GM10248 (cell line): ENCODE data around the gene NKD2.
"Not testable (repeated sequence)": the region's sequence is repeated elsewhere in the genome, so short reads cannot be mapped to it uniquely, and the experiment has no call there.

Experiments used
- CTCF ChIA-PET: fragments of 300-600 bp; sonication (Branson Sonifier 250); formaldehyde crosslinking; extraction: SDS; loops from one replicate; lab custom pipeline; 2021; ENCODE audit warnings: antibody characterized with exemption; lab: Yijun Ruan, JAX
- POLR2A ChIA-PET: fragments of 350-650 bp; sonication (Branson Sonifier 250); formaldehyde crosslinking; extraction: SDS; loops from one replicate; lab custom pipeline; 2020; ENCODE audit warnings: antibody characterized with exemption; lab: Yijun Ruan, JAX
- DNase-seq: peaks from one replicate; pipeline ENCODE4 v3.0.0; 2012; ENCODE audit errors: extremely low spot score
- TF ChIP-seq, protein P1 (sequence below): IDR thresholded peaks from 2 replicates; pipeline ENCODE4 v1.5.1; 2012; ENCODE audit warnings: mild to moderate bottlenecking, low read depth; ENCODE audit errors: extremely low read depth, missing control alignments, control extremely low read depth

The NKD2 gene

GRCh38 chr5:1081519-1081918 is 72.9 kb downstream of the NKD2 start:
- DNase-seq = no peak
- TF ChIP-seq, protein P1, sequence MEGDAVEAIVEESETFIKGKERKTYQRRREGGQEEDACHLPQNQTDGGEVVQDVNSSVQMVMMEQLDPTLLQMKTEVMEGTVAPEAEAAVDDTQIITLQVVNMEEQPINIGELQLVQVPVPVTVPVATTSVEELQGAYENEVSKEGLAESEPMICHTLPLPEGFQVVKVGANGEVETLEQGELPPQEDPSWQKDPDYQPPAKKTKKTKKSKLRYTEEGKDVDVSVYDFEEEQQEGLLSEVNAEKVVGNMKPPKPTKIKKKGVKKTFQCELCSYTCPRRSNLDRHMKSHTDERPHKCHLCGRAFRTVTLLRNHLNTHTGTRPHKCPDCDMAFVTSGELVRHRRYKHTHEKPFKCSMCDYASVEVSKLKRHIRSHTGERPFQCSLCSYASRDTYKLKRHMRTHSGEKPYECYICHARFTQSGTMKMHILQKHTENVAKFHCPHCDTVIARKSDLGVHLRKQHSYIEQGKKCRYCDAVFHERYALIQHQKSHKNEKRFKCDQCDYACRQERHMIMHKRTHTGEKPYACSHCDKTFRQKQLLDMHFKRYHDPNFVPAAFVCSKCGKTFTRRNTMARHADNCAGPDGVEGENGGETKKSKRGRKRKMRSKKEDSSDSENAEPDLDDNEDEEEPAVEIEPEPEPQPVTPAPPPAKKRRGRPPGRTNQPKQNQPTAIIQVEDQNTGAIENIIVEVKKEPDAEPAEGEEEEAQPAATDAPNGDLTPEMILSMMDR = no peak
- CTCF ChIA-PET = no interaction called here
- POLR2A ChIA-PET = no interaction called here

DNA sequence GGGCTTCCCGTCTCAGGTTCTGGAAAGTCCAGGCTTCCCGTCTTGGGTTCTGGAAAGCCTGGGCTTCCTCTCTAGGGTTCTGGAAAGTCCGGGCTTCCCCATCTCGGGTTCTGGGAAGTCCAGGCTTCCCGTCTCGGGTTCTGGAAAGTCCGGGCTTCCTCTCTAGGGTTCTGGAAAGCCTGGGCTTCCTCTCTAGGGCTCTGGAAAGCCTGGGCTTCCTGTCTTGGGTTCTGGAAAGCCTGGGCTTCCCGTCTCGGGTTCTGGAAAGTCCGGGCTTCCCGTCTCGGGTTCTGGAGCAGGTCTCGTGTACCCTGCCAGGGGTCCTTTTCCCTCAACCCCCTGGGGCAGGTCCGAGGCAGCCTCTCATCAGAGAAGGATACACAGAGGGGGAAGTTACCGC is 74.4 kb downstream of the NKD2 start:
- CTCF ChIA-PET, POLR2A ChIA-PET, DNase-seq: not testable (repeated sequence)

- TF ChIP-seq, protein P1 = no peak
- ChIA-PET CTCF (no interaction called here), POLR2A (no interaction called here)
- DNase-seq = no peak
Observed at GRCh38 chr5:1083823-1084605, 75.4 kb downstream of the NKD2 start.

DNA sequence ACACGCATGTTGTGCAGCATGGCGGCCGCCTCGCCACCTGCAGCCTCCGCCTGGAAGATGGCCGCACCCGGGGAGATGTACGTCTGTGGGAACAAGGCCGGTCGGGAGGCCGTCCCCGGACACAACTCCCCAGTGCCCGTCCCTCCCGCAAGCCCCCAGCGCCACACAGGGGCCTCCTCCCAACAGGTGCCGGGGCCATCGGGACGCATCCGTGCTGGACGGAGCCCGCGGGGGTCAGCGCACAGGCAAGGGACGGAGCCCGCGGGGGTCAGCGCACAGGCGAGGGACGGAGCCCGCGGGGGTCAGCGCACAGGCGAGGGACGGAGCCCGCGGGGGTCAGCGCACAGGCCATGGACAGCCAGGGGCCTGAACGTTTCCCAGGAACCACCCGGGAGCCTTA is 76.8 kb downstream of the NKD2 start:
- POLR2A ChIA-PET = no interaction called here
- CTCF ChIA-PET = no interaction called here

GRCh38 chr5:1086137-1086536 is 77.5 kb downstream of the NKD2 start:
- DNase-seq = no peak
- ChIA-PET CTCF (no interaction called here), POLR2A (no interaction called here)
- TF ChIP-seq, protein P1 = no peak

More for the DNA sequence above, 76.8 kb downstream of the NKD2 start:
- TF ChIP-seq, protein P1 = no peak
- DNase-seq = no peak

DNA sequence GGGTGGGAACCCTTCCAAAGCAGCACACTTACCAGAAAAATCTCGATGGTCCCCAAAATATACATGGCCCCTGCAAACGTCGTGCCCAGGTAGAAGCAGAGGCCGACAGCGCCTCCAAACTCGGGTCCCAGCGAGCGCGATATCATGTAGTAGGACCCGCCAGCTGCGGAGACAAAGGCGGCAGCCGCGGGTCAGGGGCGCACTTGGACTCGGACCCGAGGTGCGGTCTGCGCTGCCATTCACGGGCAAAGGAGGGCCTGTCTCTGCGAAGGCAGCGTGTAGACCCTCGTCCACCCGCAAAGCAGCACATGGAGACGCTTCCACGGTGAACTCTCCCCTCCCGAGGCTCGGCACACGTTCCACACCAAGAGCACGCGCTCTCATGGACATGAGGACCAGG is 78.3 kb downstream of the NKD2 start:
- POLR2A ChIA-PET = no interaction called here
- TF ChIP-seq, protein P1 = no peak
- no peak for DNase-seq
- CTCF ChIA-PET = no interaction called here

- ChIA-PET CTCF (no interaction called here), POLR2A (no interaction called here)
- TF ChIP-seq, protein P1 = no peak
- DNase-seq = no peak
Observed at GRCh38 chr5:1087428-1087827, 78.8 kb downstream of the NKD2 start.
